Keratinocyte (primary cell): ENCODE measurements around the gene CUBN. TPM values are rescaled to one million over a fixed set of nuclear protein-coding genes. Genes with fewer than 3 reads are reported as not detected.

ENCODE experiments used
- DNase-seq: peaks from one replicate; pipeline ENCODE4 v3.0.0-alpha.2; 2011; ENCODE audit warnings: low read depth, missing footprints, low spot score
- FAIRE-seq: peaks from 2 replicates; lab custom pipeline; 2011; peaks lifted over from hg19 to GRCh38; lab: Jason Lieb, UNC
- H2AFZ ChIP-seq: 2 replicates; pipeline ENCODE4 v1.6.0; 2012; ENCODE audit warnings: low read length, control low read depth, inconsistent platforms; ENCODE audit not compliant: control insufficient read depth
- H3K27ac ChIP-seq: 2 replicates; pipeline ENCODE4 v1.5.1; 2011; ENCODE audit warnings: low read length; ENCODE audit not compliant: control insufficient read depth, insufficient read depth
- H3K27me3 ChIP-seq: 3 replicates; pipeline ENCODE4 v1.6.0; 2011; ENCODE audit warnings: low read length; ENCODE audit not compliant: control insufficient read depth, insufficient read depth; ENCODE audit errors: extremely low read depth
- H3K36me3 ChIP-seq, 2 experiments: 2 replicates in 1 of 2; 3 replicates in 1 of 2; pipeline ENCODE4 v1.5.1; 2011; ENCODE audit warnings: low read length in 2 of 2, mild to moderate bottlenecking in 1 of 2; ENCODE audit not compliant: control insufficient read depth in 2 of 2, insufficient read depth in 2 of 2; ENCODE audit errors: extremely low read depth in 1 of 2
- H3K4me1 ChIP-seq: 3 replicates; pipeline ENCODE4 v1.5.1; 2011; ENCODE audit warnings: low read length; ENCODE audit not compliant: control insufficient read depth, insufficient read depth; ENCODE audit errors: extremely low read depth
- H3K4me2 ChIP-seq: 3 replicates; pipeline ENCODE4 v1.6.0; 2011; ENCODE audit warnings: low read depth, low read length; ENCODE audit not compliant: control insufficient read depth, insufficient read depth; ENCODE audit errors: extremely low read depth
- H3K4me3 ChIP-seq, 3 experiments: fragments of 200-600 bp in 1 of 3; sonication (generic) in 1 of 3; 2 replicates in 2 of 3; 3 replicates in 1 of 3; pipeline ENCODE4 v1.5.1; 2011 to 2016; ENCODE audit warnings: low read length in 3 of 3, mild to moderate bottlenecking in 3 of 3, control low read depth in 2 of 3, inconsistent platforms in 1 of 3, low read depth in 1 of 3, mixed read lengths in 1 of 3, mixed run types in 1 of 3, moderate library complexity in 1 of 3; ENCODE audit not compliant: control insufficient read depth in 2 of 3, insufficient read depth in 2 of 3; ENCODE audit errors: extremely low read depth in 1 of 3
- H3K79me2 ChIP-seq: 2 replicates; pipeline ENCODE4 v1.6.0; 2012; ENCODE audit warnings: low read length; ENCODE audit not compliant: control insufficient read depth, insufficient read depth
- H3K9ac ChIP-seq: 3 replicates; pipeline ENCODE4 v1.6.0; 2011; ENCODE audit warnings: low read length; ENCODE audit not compliant: control insufficient read depth, insufficient read depth; ENCODE audit errors: extremely low read depth
- H3K9me1 ChIP-seq: 3 replicates; pipeline ENCODE4 v1.6.0; 2011; ENCODE audit warnings: low read length; ENCODE audit not compliant: control insufficient read depth, insufficient read depth; ENCODE audit errors: extremely low read depth
- H3K9me3 ChIP-seq: 2 replicates; pipeline ENCODE4 v1.5.1; 2012; ENCODE audit warnings: low read depth, low read length; ENCODE audit not compliant: control insufficient read depth
- H4K20me1 ChIP-seq: 3 replicates; pipeline ENCODE4 v1.6.0; 2011; ENCODE audit warnings: low read length; ENCODE audit not compliant: control insufficient read depth, insufficient read depth; ENCODE audit errors: extremely low read depth
- EZH2 ChIP-seq: IDR thresholded peaks from one replicate; pipeline ENCODE4 v1.6.1; 2012; ENCODE audit warnings: inconsistent platforms, mild to moderate bottlenecking, low read length, moderate library complexity
- dilution Hi-C: fragments of 300-500 bp; cut with MboI; formaldehyde crosslinking; loops from one replicate; pipeline ENCODE4 v1.7.0; 2020; ENCODE audit warnings: low sequenced_read_pairs; ENCODE audit not compliant: extremely low pct_ligation_motif_present
- polyA plus RNA-seq, 5 experiments: library from polyadenylated mRNA; depleted of rRNA in 3 of 5; stranded (reverse) in 3 of 5; stranded (forward) in 1 of 5; unstranded in 1 of 5; fragments of >200 nt; gene quantifications; 1 replicate in 1 of 5; 2 replicates in 3 of 5; 3 replicates in 1 of 5; pipeline versions ENCODE4 v1.2.1 to v1.2.3, GENCODE V29; 2011 to 2012; ENCODE audit warnings: missing spikeins in 2 of 5, low read depth in 1 of 5, low replicate concordance in 1 of 5
- TF ChIP-seq, protein P1 (sequence below), 3 experiments: IDR thresholded peaks in 1 of 3; conservative IDR thresholded peaks in 1 of 3; optimal IDR thresholded peaks in 1 of 3; 2 replicates in 2 of 3; 3 replicates in 1 of 3; pipeline versions ENCODE3 to v1.5.1; 2011; ENCODE audit warnings: low read length in 3 of 3, mild to moderate bottlenecking in 3 of 3, moderate library complexity in 2 of 3, control low read depth in 1 of 3, inconsistent platforms in 1 of 3; ENCODE audit not compliant: insufficient read depth in 2 of 3; ENCODE audit errors: extremely low read depth in 1 of 3

Gene CUBN
- polyA plus RNA-seq, 1 donor (not counting 4 experiments of a cell fraction or from before 2014, with no cell fraction given): 0.07 TPM

- H3K9ac ChIP-seq: no peak overlapping the region
- H3K27me3 ChIP-seq: no peaks in the 10 kb centered on the region
- H4K20me1 ChIP-seq: no peaks in the 10 kb centered on the region
- TF ChIP-seq, protein P1, sequence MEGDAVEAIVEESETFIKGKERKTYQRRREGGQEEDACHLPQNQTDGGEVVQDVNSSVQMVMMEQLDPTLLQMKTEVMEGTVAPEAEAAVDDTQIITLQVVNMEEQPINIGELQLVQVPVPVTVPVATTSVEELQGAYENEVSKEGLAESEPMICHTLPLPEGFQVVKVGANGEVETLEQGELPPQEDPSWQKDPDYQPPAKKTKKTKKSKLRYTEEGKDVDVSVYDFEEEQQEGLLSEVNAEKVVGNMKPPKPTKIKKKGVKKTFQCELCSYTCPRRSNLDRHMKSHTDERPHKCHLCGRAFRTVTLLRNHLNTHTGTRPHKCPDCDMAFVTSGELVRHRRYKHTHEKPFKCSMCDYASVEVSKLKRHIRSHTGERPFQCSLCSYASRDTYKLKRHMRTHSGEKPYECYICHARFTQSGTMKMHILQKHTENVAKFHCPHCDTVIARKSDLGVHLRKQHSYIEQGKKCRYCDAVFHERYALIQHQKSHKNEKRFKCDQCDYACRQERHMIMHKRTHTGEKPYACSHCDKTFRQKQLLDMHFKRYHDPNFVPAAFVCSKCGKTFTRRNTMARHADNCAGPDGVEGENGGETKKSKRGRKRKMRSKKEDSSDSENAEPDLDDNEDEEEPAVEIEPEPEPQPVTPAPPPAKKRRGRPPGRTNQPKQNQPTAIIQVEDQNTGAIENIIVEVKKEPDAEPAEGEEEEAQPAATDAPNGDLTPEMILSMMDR (optimal IDR thresholded peaks at IDR 0.05 in 1 of 3, IDR thresholded peaks at IDR 0.05 in 1 of 3, conservative IDR thresholded peaks at IDR 0.05 in 1 of 3; ENCODE audit: extremely low read depth in 1 of 3, insufficient read depth in 2 of 3, low read length in 3 of 3): no peak
- TF ChIP-seq EZH2: no peak
- no peaks in the 10 kb centered on the region for H3K36me3 ChIP-seq
- H3K4me1 ChIP-seq: peaks cover 16% of the 10 kb centered on the region
- no peaks in the 10 kb centered on the region for H3K79me2 ChIP-seq
- H3K9me3 ChIP-seq: no peaks in the 10 kb centered on the region
- no peak overlapping the region for H3K4me3 ChIP-seq
- no peaks in the 10 kb centered on the region for H3K9me1 ChIP-seq
- DNase-seq (no peak), FAIRE-seq (no peak)
- H3K4me2 ChIP-seq: no peak overlapping the region
- no peak overlapping the region for H2AFZ ChIP-seq
- H3K27ac ChIP-seq: no peak overlapping the region
- dilution Hi-C loops: no loop called here
Observed at GRCh38 chr10:17031637-17032635, 97.7 kb downstream of the CUBN start.

DNA sequence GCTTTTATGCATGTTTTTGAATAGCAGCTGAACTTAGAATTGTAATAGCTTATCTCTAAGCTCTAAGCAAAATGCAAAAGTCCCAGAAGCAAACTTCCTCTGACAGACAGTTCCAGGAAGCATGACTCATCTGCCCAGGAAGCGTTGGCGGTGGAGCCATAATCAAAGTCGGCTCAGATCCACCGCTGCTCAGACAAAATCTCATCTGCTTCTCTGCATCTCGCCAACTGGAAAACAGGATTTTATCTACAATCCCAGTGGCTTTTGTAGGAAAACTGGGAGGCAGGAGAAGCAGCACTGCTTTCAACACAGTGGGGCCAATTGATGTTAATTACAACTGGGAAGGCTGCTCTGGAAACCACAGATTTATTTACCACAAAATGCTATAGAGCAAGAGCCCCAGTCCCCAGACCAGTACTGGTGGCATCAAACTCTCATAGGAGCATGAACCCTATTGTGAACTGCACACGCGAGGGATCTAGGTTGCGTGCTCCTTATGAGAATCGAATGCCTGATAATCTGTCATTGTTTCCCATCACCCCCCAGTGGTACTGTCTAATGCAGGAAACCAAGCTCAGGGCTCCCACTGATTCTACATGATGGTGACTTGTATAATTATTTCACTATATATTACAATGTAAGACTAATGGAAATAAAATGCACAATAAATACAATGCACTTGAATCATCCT lies 99.9 kb downstream of the CUBN start:
- DNase-seq (no peak), FAIRE-seq (peak; percentile 70)
- no peaks in the 10 kb centered on the region for H3K27me3 ChIP-seq
- H3K4me2 ChIP-seq: peak overlapping the region; percentile 49
- peak overlapping the region; percentile 36 for H2AFZ ChIP-seq
- no peaks in the 10 kb centered on the region for H3K9me1 ChIP-seq
- no peak for TF ChIP-seq EZH2
- TF ChIP-seq, protein P1 (optimal IDR thresholded peaks at IDR 0.05 in 1 of 3, IDR thresholded peaks at IDR 0.05 in 1 of 3, conservative IDR thresholded peaks at IDR 0.05 in 1 of 3; ENCODE audit: extremely low read depth in 1 of 3, insufficient read depth in 2 of 3, low read length in 3 of 3): no peak
- H3K79me2 ChIP-seq: no peaks in the 10 kb centered on the region
- H3K4me3 ChIP-seq: peak overlapping the region in 1 of 3 experiments; percentile 20
- no peak overlapping the region for H3K9ac ChIP-seq
- H3K36me3 ChIP-seq: no peaks in the 10 kb centered on the region
- H3K9me3 ChIP-seq: no peaks in the 10 kb centered on the region
- dilution Hi-C loops: no loop called here
- H3K27ac ChIP-seq: peak overlapping the region; percentile 16
- H3K4me1 ChIP-seq: peaks cover 33% of the 10 kb centered on the region
- H4K20me1 ChIP-seq: no peaks in the 10 kb centered on the region
